T-helper 1 cell treated with Interleukin-12 subunit alpha and Interleukin-12 subunit beta and Interleukin-4 antibody, amounts not matched to agents 30 μg/mL and 1 μg/mL, for 36 hours (primary cell): ENCODE measurements around the gene MID2.
A peak's percentile ranks its signal among the peaks of the same experiment; 100 is the strongest.
"Not testable (repeated sequence)": the region's sequence is repeated elsewhere in the genome, so short reads cannot be mapped to it uniquely, and the experiment has no call there.

Experiments
- H3K27ac Mint-ChIP-seq: one replicate; pipeline ENCODE4 v1.8.0; 2021; ENCODE audit warnings: mild to moderate bottlenecking, mixed read lengths
- H3K27me3 Mint-ChIP-seq: one replicate; pipeline ENCODE4 v1.8.0; 2021; ENCODE audit warnings: low read depth, mixed read lengths
- H3K36me3 Mint-ChIP-seq: one replicate; pipeline ENCODE4 v1.8.0; 2021; ENCODE audit warnings: low read depth, mixed read lengths
- H3K4me1 Mint-ChIP-seq: one replicate; pipeline ENCODE4 v1.8.0; 2021; ENCODE audit warnings: low read depth, mixed read lengths
- H3K4me3 Mint-ChIP-seq: one replicate; pipeline ENCODE4 v1.8.0; 2021; ENCODE audit warnings: mild to moderate bottlenecking, moderate library complexity, mixed read lengths
- H3K9me3 Mint-ChIP-seq: one replicate; pipeline ENCODE4 v1.8.0; 2021; ENCODE audit warnings: mixed read lengths

MID2 gene

GRCh38 chrX:107857837-107858236, 32.2 kb downstream of the MID2 start:
- no peaks in the 10 kb centered on the region for H3K27me3 Mint-ChIP-seq
- H3K27ac Mint-ChIP-seq, result no peak overlapping the region
- H3K4me3 Mint-ChIP-seq, result no peak overlapping the region
- H3K36me3 Mint-ChIP-seq, result no peaks in the 10 kb centered on the region
- no peaks in the 10 kb centered on the region for H3K9me3 Mint-ChIP-seq
- H3K4me1 Mint-ChIP-seq, result no peaks in the 10 kb centered on the region

- H3K4me3 Mint-ChIP-seq, result no peak overlapping the region
- H3K27ac Mint-ChIP-seq, result no peak overlapping the region
- no peaks in the 10 kb centered on the region for H3K4me1 Mint-ChIP-seq
- H3K9me3 Mint-ChIP-seq, result no peaks in the 10 kb centered on the region
- no peaks in the 10 kb centered on the region for H3K36me3 Mint-ChIP-seq
- no peaks in the 10 kb centered on the region for H3K27me3 Mint-ChIP-seq
These were observed 35.4 kb downstream of the MID2 start for GRCh38 chrX:107861056-107861455.

- no peak overlapping the region for H3K4me3 Mint-ChIP-seq
- H3K9me3 Mint-ChIP-seq, result no peaks in the 10 kb centered on the region
- no peaks in the 10 kb centered on the region for H3K27me3 Mint-ChIP-seq
- no peaks in the 10 kb centered on the region for H3K36me3 Mint-ChIP-seq
- no peak overlapping the region for H3K27ac Mint-ChIP-seq
- no peaks in the 10 kb centered on the region for H3K4me1 Mint-ChIP-seq
These were observed 45.5 kb downstream of the MID2 start for GRCh38 chrX:107871136-107871535.

- H3K27me3 Mint-ChIP-seq, result no peaks in the 10 kb centered on the region
- no peak overlapping the region for H3K27ac Mint-ChIP-seq
- H3K4me3 Mint-ChIP-seq, result no peak overlapping the region
- no peaks in the 10 kb centered on the region for H3K4me1 Mint-ChIP-seq
- no peaks in the 10 kb centered on the region for H3K36me3 Mint-ChIP-seq
- H3K9me3 Mint-ChIP-seq, result no peaks in the 10 kb centered on the region
These were observed 52.4 kb downstream of the MID2 start for GRCh38 chrX:107878106-107878505.

GRCh38 chrX:107880054-107880610, 54.5 kb downstream of the MID2 start:
- no peaks in the 10 kb centered on the region for H3K4me1 Mint-ChIP-seq
- H3K4me3 Mint-ChIP-seq, result no peak overlapping the region
- H3K27ac Mint-ChIP-seq, result no peak overlapping the region
- H3K9me3 Mint-ChIP-seq, result no peaks in the 10 kb centered on the region
- no peaks in the 10 kb centered on the region for H3K36me3 Mint-ChIP-seq
- H3K27me3 Mint-ChIP-seq, result no peaks in the 10 kb centered on the region

- Mint-ChIP-seq H3K27ac (no peak overlapping the region), H3K9me3 (peaks cover 3% of the 10 kb centered on the region), H3K4me1 (no peaks in the 10 kb centered on the region), H3K36me3 (peaks cover 3% of the 10 kb centered on the region), H3K27me3 (peaks cover 3% of the 10 kb centered on the region), H3K4me3 (no peak overlapping the region)
These were observed 68.4 kb downstream of the MID2 start for GRCh38 chrX:107894038-107894437.

- Mint-ChIP-seq H3K4me1 (no peaks in the 10 kb centered on the region), H3K27ac (no peak overlapping the region), H3K4me3 (no peak overlapping the region), H3K27me3 (no peaks in the 10 kb centered on the region), H3K9me3 (no peaks in the 10 kb centered on the region), H3K36me3 (peaks cover 7% of the 10 kb centered on the region)
These were observed 77.1 kb downstream of the MID2 start for GRCh38 chrX:107902721-107903120.

- Mint-ChIP-seq H3K36me3 (peaks cover 7% of the 10 kb centered on the region), H3K27me3 (no peaks in the 10 kb centered on the region), H3K4me3 (no peak overlapping the region), H3K27ac (no peak overlapping the region), H3K4me1 (no peaks in the 10 kb centered on the region), H3K9me3 (no peaks in the 10 kb centered on the region)
These were observed 79.7 kb downstream of the MID2 start for GRCh38 chrX:107905366-107905765.

- H3K27me3 Mint-ChIP-seq, result no peaks in the 10 kb centered on the region
- H3K4me3 Mint-ChIP-seq, result no peak overlapping the region
- H3K36me3 Mint-ChIP-seq, result peaks cover 3% of the 10 kb centered on the region
- H3K27ac Mint-ChIP-seq, result no peak overlapping the region
- no peaks in the 10 kb centered on the region for H3K9me3 Mint-ChIP-seq
- H3K4me1 Mint-ChIP-seq, result peaks cover 1% of the 10 kb centered on the region
These were observed 98.6 kb downstream of the MID2 start for GRCh38 chrX:107924136-107924746.

- peaks cover 4% of the 10 kb centered on the region for H3K27me3 Mint-ChIP-seq
- H3K9me3 Mint-ChIP-seq, result no peaks in the 10 kb centered on the region
- H3K27ac Mint-ChIP-seq, result no peak overlapping the region
- no peaks in the 10 kb centered on the region for H3K4me1 Mint-ChIP-seq
- no peak overlapping the region for H3K4me3 Mint-ChIP-seq
- H3K36me3 Mint-ChIP-seq, result no peaks in the 10 kb centered on the region
These were observed 108.6 kb downstream of the MID2 start for GRCh38 chrX:107934262-107934661.

GRCh38 chrX:107935200-107935599, 109.5 kb downstream of the MID2 start:
- Mint-ChIP-seq H3K36me3 (no peaks in the 10 kb centered on the region), H3K27ac (no peak overlapping the region), H3K27me3 (peaks cover 4% of the 10 kb centered on the region), H3K4me1 (no peaks in the 10 kb centered on the region), H3K4me3 (no peak overlapping the region), H3K9me3 (no peaks in the 10 kb centered on the region)

GRCh38 chrX:107935664-107936433, 110.2 kb downstream of the MID2 start:
- peak overlapping the region; percentile 21 for H3K4me3 Mint-ChIP-seq

GRCh38 chrX:107936434-107936730, 110.7 kb downstream of the MID2 start:
- Mint-ChIP-seq H3K4me1 (no peaks in the 10 kb centered on the region), H3K36me3 (no peaks in the 10 kb centered on the region), H3K27ac (no peak overlapping the region), H3K9me3 (no peaks in the 10 kb centered on the region), H3K4me3 (no peak overlapping the region), H3K27me3 (peaks cover 4% of the 10 kb centered on the region)

More at GRCh38 chrX:107935664-107936433, 110.2 kb downstream of the MID2 start:
- H3K27ac Mint-ChIP-seq, result no peak overlapping the region
- H3K4me1 Mint-ChIP-seq, result no peaks in the 10 kb centered on the region
- no peaks in the 10 kb centered on the region for H3K36me3 Mint-ChIP-seq
- H3K27me3 Mint-ChIP-seq, result peaks cover 4% of the 10 kb centered on the region
- H3K9me3 Mint-ChIP-seq, result no peaks in the 10 kb centered on the region

GRCh38 chrX:107940095-107940494, 114.4 kb downstream of the MID2 start:
- Mint-ChIP-seq H3K36me3 (no peaks in the 10 kb centered on the region), H3K27ac (no peak overlapping the region), H3K9me3 (no peaks in the 10 kb centered on the region), H3K27me3 (peaks cover 4% of the 10 kb centered on the region), H3K4me3 (no peak overlapping the region), H3K4me1 (no peaks in the 10 kb centered on the region)

GRCh38 chrX:107955337-107955736, 129.7 kb downstream of the MID2 start:
- H3K27ac Mint-ChIP-seq, H3K36me3 Mint-ChIP-seq, H3K4me1 Mint-ChIP-seq, H3K4me3 Mint-ChIP-seq, H3K9me3 Mint-ChIP-seq, H3K27me3 Mint-ChIP-seq: not testable (repeated sequence)
